HG03280 (cell line): ENCODE results near the gene VEZT.
"Not testable (repeated sequence)": the region's sequence is repeated elsewhere in the genome, so short reads cannot be mapped to it uniquely, and the experiment has no call there.

Experiments used
- ATAC-seq: cut with Tn5 transposase; IDR thresholded peaks from one replicate; pipeline ENCODE4 v1.9.1; 2021; ENCODE audit warnings: mild to moderate bottlenecking, moderate library complexity; ENCODE audit not compliant: unreplicated experiment

Gene VEZT

GRCh38 chr12:95314756-95315155 lies 97.1 kb downstream of the VEZT start:
- ATAC-seq = not testable (repeated sequence)

- ATAC-seq = no peak
These were observed 99.2 kb downstream of the VEZT start for GRCh38 chr12:95316798-95317197.

GRCh38 chr12:95318071-95318545 lies 100.5 kb downstream of the VEZT start:
- no peak for ATAC-seq

GRCh38 chr12:95319694-95320331 lies 102.2 kb downstream of the VEZT start:
- no peak for ATAC-seq

- no peak for ATAC-seq
These were observed 104.1 kb downstream of the VEZT start for GRCh38 chr12:95321516-95322246.

- ATAC-seq = no peak
These were observed 104.7 kb downstream of the VEZT start for GRCh38 chr12:95322326-95322725.

- ATAC-seq = no peak
These were observed 105.6 kb downstream of the VEZT start for GRCh38 chr12:95323212-95323611.

- ATAC-seq = not testable (repeated sequence)
These were observed 106.6 kb downstream of the VEZT start for GRCh38 chr12:95324246-95324645.

- ATAC-seq = no peak
These were observed 107.9 kb downstream of the VEZT start for GRCh38 chr12:95325501-95325900.

GRCh38 chr12:95326445-95326844 lies 108.8 kb downstream of the VEZT start:
- no peak for ATAC-seq

GRCh38 chr12:95326855-95327254 lies 109.2 kb downstream of the VEZT start:
- no peak for ATAC-seq

GRCh38 chr12:95328708-95329107 lies 111.1 kb downstream of the VEZT start:
- no peak for ATAC-seq

- no peak for ATAC-seq
These were observed 118.3 kb downstream of the VEZT start for GRCh38 chr12:95335948-95336347.

GRCh38 chr12:95336387-95337067 lies 118.9 kb downstream of the VEZT start:
- ATAC-seq = no peak

GRCh38 chr12:95337146-95337545 lies 119.5 kb downstream of the VEZT start:
- no peak for ATAC-seq

- ATAC-seq = no peak
These were observed 121.6 kb downstream of the VEZT start for GRCh38 chr12:95339086-95339788.

GRCh38 chr12:95342008-95342407 lies 124.4 kb downstream of the VEZT start:
- ATAC-seq = no peak

GRCh38 chr12:95343461-95344230 lies 126.0 kb downstream of the VEZT start:
- no peak for ATAC-seq

GRCh38 chr12:95349291-95349690 lies 131.7 kb downstream of the VEZT start:
- ATAC-seq = no peak

- ATAC-seq = no peak
These were observed 134.1 kb downstream of the VEZT start for GRCh38 chr12:95351748-95352147.
